Stimulated activated CD8-positive, alpha-beta memory T cell treated with anti-CD3 and anti-CD28 coated beads, Interleukin-4, amount 100 ng/mL, for 1 hour (primary cell): Measurements from ENCODE around the gene NUDC.
A peak's percentile ranks its signal among the peaks of the same experiment; 100 is the strongest.
"Not testable (repeated sequence)": the region's sequence is repeated elsewhere in the genome, so short reads cannot be mapped to it uniquely, and the experiment has no call there.

Experiments used
- DNase-seq, 2 donors: peaks; one replicate each; pipeline ENCODE4 v3.0.0-alpha.2; 2020; ENCODE audit warnings: low read depth in 2 of 2, low spot score in 1 of 2

The NUDC gene

GRCh38 chr1:26921540-26922430, at the start of gene NUDC:
TSS of gene NUDC (plus strand) at chr1:26921743. CDS start at chr1:26921849, 106 bp downstream.
- DNase-seq = peak; percentile 77 to 91

- DNase-seq = not testable (repeated sequence)
Measured at GRCh38 chr1:26873097-26873496, 48.4 kb upstream of the NUDC start.

GRCh38 chr1:26874896-26875295, 46.6 kb upstream of the NUDC start:
- DNase-seq = no peak

GRCh38 chr1:26877326-26877725, 44.2 kb upstream of the NUDC start:
- no peak for DNase-seq

GRCh38 chr1:26879793-26880192, 41.8 kb upstream of the NUDC start:
- no peak for DNase-seq

GRCh38 chr1:26881611-26882010, 39.9 kb upstream of the NUDC start:
- not testable (repeated sequence) for DNase-seq

GRCh38 chr1:26882696-26883463, 38.7 kb upstream of the NUDC start:
- DNase-seq = no peak

- no peak for DNase-seq
Measured at GRCh38 chr1:26887125-26887524, 34.4 kb upstream of the NUDC start.

- DNase-seq = no peak
Measured at GRCh38 chr1:26888231-26888630, 33.3 kb upstream of the NUDC start.

GRCh38 chr1:26889551-26890466, 31.7 kb upstream of the NUDC start, which contains the start of gene GPN2:
TSS of gene GPN2 (minus strand) at chr1:26890283. CDS start at chr1:26890096, 187 bp downstream.
- DNase-seq = peak; percentile 46 to 58

GRCh38 chr1:26890467-26890796, 31.1 kb upstream of the NUDC start:
- DNase-seq = no peak

GRCh38 chr1:26894263-26894662, 27.3 kb upstream of the NUDC start:
- DNase-seq = no peak

GRCh38 chr1:26897351-26897750, 24.2 kb upstream of the NUDC start:
- no peak for DNase-seq

GRCh38 chr1:26900001-26900814, 21.3 kb upstream of the NUDC start, which contains the start of gene GPATCH3:
TSS of gene GPATCH3 (minus strand) at chr1:26900467. CDS start at chr1:26900442, 25 bp downstream.
- peak; percentile 71 to 76 for DNase-seq

GRCh38 chr1:26900815-26901511, 20.6 kb upstream of the NUDC start:
- DNase-seq = no peak

GRCh38 chr1:26907071-26907917, 14.2 kb upstream of the NUDC start:
- no peak for DNase-seq

GRCh38 chr1:26909951-26910342, 11.6 kb upstream of the NUDC start:
- DNase-seq = no peak

- no peak for DNase-seq
Measured at GRCh38 chr1:26910343-26911160, 11.0 kb upstream of the NUDC start.
